Measurements from ENCODE around the gene EML3. TPM values are rescaled to one million over a fixed set of nuclear protein-coding genes. Genes with fewer than 3 reads are reported as not detected.

EML3 gene
- total RNA-seq, 2 experiments from 2014 or later, result 112 to 121 TPM

GRCh38 chr11:62608776-62609175 is 3.8 kb downstream of the EML3 start:
- Mint-ChIP-seq H3K9me3 (no peaks in the 10 kb centered on the region), H3K27ac (no peak overlapping the region), H3K27me3 (no peaks in the 10 kb centered on the region), H3K4me3 (no peak overlapping the region), H3K36me3 (peaks cover 45% of the 10 kb centered on the region), H3K4me1 (peaks cover 42% of the 10 kb centered on the region)
- no peak for DNase-seq

GRCh38 chr11:62607714-62608113 is 4.9 kb downstream of the EML3 start:
- H3K27ac Mint-ChIP-seq, result peak overlapping the region; percentile 52
- H3K4me1 Mint-ChIP-seq, result peaks cover 40% of the 10 kb centered on the region
- no peak for DNase-seq
- no peaks in the 10 kb centered on the region for H3K9me3 Mint-ChIP-seq
- H3K27me3 Mint-ChIP-seq, result no peaks in the 10 kb centered on the region
- peaks cover 53% of the 10 kb centered on the region for H3K36me3 Mint-ChIP-seq
- H3K4me3 Mint-ChIP-seq, result no peak overlapping the region

- H3K27ac Mint-ChIP-seq, result no peak overlapping the region
- no peaks in the 10 kb centered on the region for H3K9me3 Mint-ChIP-seq
- H3K4me3 Mint-ChIP-seq, result no peak overlapping the region
- H3K36me3 Mint-ChIP-seq, result peaks cover 50% of the 10 kb centered on the region
- H3K27me3 Mint-ChIP-seq, result no peaks in the 10 kb centered on the region
- no peak for DNase-seq
- H3K4me1 Mint-ChIP-seq, result peaks cover 43% of the 10 kb centered on the region
Measured at GRCh38 chr11:62605902-62606301, 6.7 kb downstream of the EML3 start.

- Mint-ChIP-seq H3K27me3 (no peaks in the 10 kb centered on the region), H3K36me3 (peaks cover 50% of the 10 kb centered on the region), H3K9me3 (no peaks in the 10 kb centered on the region), H3K4me3 (no peak overlapping the region), H3K4me1 (peaks cover 40% of the 10 kb centered on the region), H3K27ac (no peak overlapping the region)
- no peak for DNase-seq
Measured at GRCh38 chr11:62605467-62605866, 7.1 kb downstream of the EML3 start.

- no peaks in the 10 kb centered on the region for H3K27me3 Mint-ChIP-seq
- H3K9me3 Mint-ChIP-seq, result no peaks in the 10 kb centered on the region
- H3K4me1 Mint-ChIP-seq, result peaks cover 41% of the 10 kb centered on the region
- no peak overlapping the region for H3K27ac Mint-ChIP-seq
- H3K36me3 Mint-ChIP-seq, result peaks cover 53% of the 10 kb centered on the region
- H3K4me3 Mint-ChIP-seq, result no peak overlapping the region
- no peak for DNase-seq
Measured at GRCh38 chr11:62604460-62605120, 8.0 kb downstream of the EML3 start.

- Mint-ChIP-seq H3K9me3 (peaks cover 1% of the 10 kb centered on the region), H3K27me3 (no peaks in the 10 kb centered on the region), H3K36me3 (peaks cover 55% of the 10 kb centered on the region), H3K4me1 (peaks cover 43% of the 10 kb centered on the region), H3K27ac (no peak overlapping the region), H3K4me3 (no peak overlapping the region)
- DNase-seq, result no peak
Measured at GRCh38 chr11:62603776-62604299, 8.7 kb downstream of the EML3 start.

- Mint-ChIP-seq H3K27me3 (no peaks in the 10 kb centered on the region), H3K4me3 (no peak overlapping the region), H3K4me1 (peaks cover 45% of the 10 kb centered on the region), H3K36me3 (peaks cover 58% of the 10 kb centered on the region), H3K9me3 (peaks cover 1% of the 10 kb centered on the region), H3K27ac (peak overlapping the region; percentile 6)
- DNase-seq, result no peak
Measured at GRCh38 chr11:62603072-62603408, 9.5 kb downstream of the EML3 start.

GRCh38 chr11:62602141-62603071 is 10.2 kb downstream of the EML3 start:
- Mint-ChIP-seq H3K4me3 (peak overlapping the region; percentile 71), H3K27ac (peak overlapping the region; percentile 85), H3K9me3 (peaks cover 1% of the 10 kb centered on the region), H3K27me3 (no peaks in the 10 kb centered on the region), H3K36me3 (peaks cover 59% of the 10 kb centered on the region), H3K4me1 (peaks cover 45% of the 10 kb centered on the region)
- no peak for DNase-seq

- Mint-ChIP-seq H3K4me1 (peaks cover 41% of the 10 kb centered on the region), H3K36me3 (peaks cover 61% of the 10 kb centered on the region)
- DNase-seq, result peak; percentile 100
Measured at GRCh38 chr11:62601372-62602140, 11.0 kb downstream of the EML3 start, which contains the start of gene MTA2. TSS of gene MTA2 (minus strand) at chr11:62601865. CDS start at chr11:62601450, 415 bp downstream.

GRCh38 chr11:62601122-62601371 is 11.5 kb downstream of the EML3 start:
- DNase-seq, result peak; percentile 58

More at GRCh38 chr11:62601372-62602140, 11.0 kb downstream of the EML3 start, which contains the start of gene MTA2:
- Mint-ChIP-seq H3K9me3 (peaks cover 1% of the 10 kb centered on the region), H3K4me3 (peak within 1 kb of the TSS; percentile 92), H3K27me3 (no peaks in the 10 kb centered on the region), H3K27ac (peak within 1 kb of the TSS; percentile 95)

GRCh38 chr11:62600367-62601121 is 12.0 kb downstream of the EML3 start:
- H3K9me3 Mint-ChIP-seq, result peaks cover 1% of the 10 kb centered on the region
- peak overlapping the region; percentile 95 for H3K27ac Mint-ChIP-seq
- peaks cover 62% of the 10 kb centered on the region for H3K36me3 Mint-ChIP-seq
- H3K4me3 Mint-ChIP-seq, result peak overlapping the region; percentile 92
- no peaks in the 10 kb centered on the region for H3K27me3 Mint-ChIP-seq
- H3K4me1 Mint-ChIP-seq, result peaks cover 36% of the 10 kb centered on the region
- no peak for DNase-seq

More at GRCh38 chr11:62601122-62601371, 11.5 kb downstream of the EML3 start:
- peaks cover 1% of the 10 kb centered on the region for H3K9me3 Mint-ChIP-seq
- H3K4me3 Mint-ChIP-seq, result peak overlapping the region; percentile 92
- peaks cover 37% of the 10 kb centered on the region for H3K4me1 Mint-ChIP-seq
- H3K27ac Mint-ChIP-seq, result peak overlapping the region; percentile 95
- peaks cover 58% of the 10 kb centered on the region for H3K36me3 Mint-ChIP-seq
- no peaks in the 10 kb centered on the region for H3K27me3 Mint-ChIP-seq

GRCh38 chr11:62599901-62600300 is 12.7 kb downstream of the EML3 start:
- H3K9me3 Mint-ChIP-seq, result peaks cover 1% of the 10 kb centered on the region
- H3K36me3 Mint-ChIP-seq, result peaks cover 64% of the 10 kb centered on the region
- peak overlapping the region; percentile 95 for H3K27ac Mint-ChIP-seq
- H3K4me1 Mint-ChIP-seq, result peaks cover 36% of the 10 kb centered on the region
- no peaks in the 10 kb centered on the region for H3K27me3 Mint-ChIP-seq
- peak; percentile 25 for DNase-seq
- H3K4me3 Mint-ChIP-seq, result peak overlapping the region; percentile 92

GRCh38 chr11:62599069-62599696 is 13.4 kb downstream of the EML3 start:
- H3K4me1 Mint-ChIP-seq, result peaks cover 41% of the 10 kb centered on the region
- H3K27ac Mint-ChIP-seq, result peak overlapping the region; percentile 95
- H3K36me3 Mint-ChIP-seq, result peaks cover 68% of the 10 kb centered on the region
- H3K4me3 Mint-ChIP-seq, result peak overlapping the region; percentile 92
- DNase-seq, result peak; percentile 95
- no peaks in the 10 kb centered on the region for H3K27me3 Mint-ChIP-seq
- H3K9me3 Mint-ChIP-seq, result peaks cover 1% of the 10 kb centered on the region

GRCh38 chr11:62595124-62595523 is 17.5 kb downstream of the EML3 start:
- no peaks in the 10 kb centered on the region for H3K27me3 Mint-ChIP-seq
- peaks cover 54% of the 10 kb centered on the region for H3K4me1 Mint-ChIP-seq
- H3K4me3 Mint-ChIP-seq, result no peak overlapping the region
- no peak for DNase-seq
- H3K27ac Mint-ChIP-seq, result peak overlapping the region; percentile 2
- H3K9me3 Mint-ChIP-seq, result peaks cover 1% of the 10 kb centered on the region
- peaks cover 68% of the 10 kb centered on the region for H3K36me3 Mint-ChIP-seq

Data from activated naive CD8-positive, alpha-beta T cell treated with anti-CD3 and anti-CD28 coated beads for 36 hours (primary cell).